Transverse colon (tissue), 4 donors: Measurements from ENCODE around the gene HSPB8.

Experiments used
- CTCF ChIP-seq, 5 experiments: fragments of 200-600 bp in 3 of 5; fragments of 450-650 bp in 2 of 5; sonication (generic) in 3 of 5; IDR thresholded peaks; 1 replicate in 2 of 5; 2 replicates in 3 of 5; pipeline ENCODE4 v1.5.1; 2016 to 2017; ENCODE audit warnings: antibody characterized with exemption in 5 of 5, inconsistent platforms in 3 of 5, mild to moderate bottlenecking in 2 of 5, moderate library complexity in 1 of 5
- EP300 ChIP-seq: sonication (generic); formaldehyde crosslinking; IDR thresholded peaks from one replicate; pipeline ENCODE4 v1.6.1; 2017; ENCODE audit warnings: antibody characterized with exemption, low read depth
- POLR2AphosphoS5 ChIP-seq, 3 donors: sonication (generic); formaldehyde crosslinking; IDR thresholded peaks; one replicate each; pipeline ENCODE4 v1.6.1; 2016; ENCODE audit warnings: antibody characterized with exemption in 3 of 3

DNA sequence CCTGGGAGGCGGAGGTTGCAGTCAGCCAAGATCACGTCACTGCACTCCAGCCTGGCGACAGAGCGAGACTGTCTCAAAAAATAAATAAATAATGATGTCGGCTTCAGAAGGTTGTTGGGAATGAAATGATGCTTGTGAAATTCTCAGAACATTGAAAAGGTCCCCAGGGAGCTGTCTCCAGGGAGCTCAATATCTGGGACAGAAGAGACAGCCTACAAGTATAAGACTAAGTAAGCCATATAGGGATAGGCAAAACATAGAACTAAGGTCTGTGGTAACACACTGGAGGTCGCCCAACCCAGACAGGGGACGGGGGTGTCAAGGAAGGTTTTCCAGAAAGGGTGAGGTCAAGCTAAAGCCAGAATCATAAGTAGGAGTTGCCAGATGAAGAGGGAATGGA lies 29.5 kb upstream of the HSPB8 start:
- TF ChIP-seq CTCF (IDR thresholded peaks at IDR 0.05) (no peak), POLR2AphosphoS5 (IDR thresholded peaks at IDR 0.05) (no peak), EP300 (no peak)
